Subcutaneous adipose tissue (tissue), 4 donors: ENCODE measurements around the gene OR6K3. TPM values are rescaled to one million over a fixed set of nuclear protein-coding genes. Genes with fewer than 3 reads are reported as not detected.

Experiments used
- total RNA-seq, 4 donors: library from RNA; depleted of rRNA; stranded (reverse); fragments of >200 nt; gene quantifications; one replicate each; pipeline ENCODE4 v1.1.0, GENCODE V29; 2016
- TF ChIP-seq, protein P1 (sequence below): fragments of 450-650 bp; IDR thresholded peaks from one replicate; pipeline ENCODE4 v1.5.1; 2016; ENCODE audit warnings: low read depth, mild to moderate bottlenecking, control low read depth, antibody characterized with exemption, moderate library complexity

Gene OR6K3
- total RNA-seq, 4 donors from 2014 or later: not detected

DNA sequence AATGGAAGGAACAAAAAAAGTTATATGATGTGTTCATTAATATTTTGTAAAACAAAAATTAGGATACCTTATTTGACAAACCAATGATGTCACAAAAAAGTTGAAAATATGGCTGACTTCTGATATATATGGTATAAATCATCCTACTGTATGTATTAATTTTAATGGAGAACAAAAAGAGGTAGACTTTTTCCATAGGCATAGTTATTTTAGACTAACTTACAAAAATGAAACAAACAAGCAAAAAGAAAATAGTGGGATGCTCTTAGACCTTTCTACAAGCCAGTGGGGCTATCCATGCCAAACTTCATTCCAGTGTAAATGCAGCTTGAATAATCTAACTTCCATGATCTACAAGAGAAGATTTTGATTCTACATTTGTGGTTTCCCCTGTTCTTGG, 33.5 kb downstream of the OR6K3 start:
- TF ChIP-seq, protein P1, sequence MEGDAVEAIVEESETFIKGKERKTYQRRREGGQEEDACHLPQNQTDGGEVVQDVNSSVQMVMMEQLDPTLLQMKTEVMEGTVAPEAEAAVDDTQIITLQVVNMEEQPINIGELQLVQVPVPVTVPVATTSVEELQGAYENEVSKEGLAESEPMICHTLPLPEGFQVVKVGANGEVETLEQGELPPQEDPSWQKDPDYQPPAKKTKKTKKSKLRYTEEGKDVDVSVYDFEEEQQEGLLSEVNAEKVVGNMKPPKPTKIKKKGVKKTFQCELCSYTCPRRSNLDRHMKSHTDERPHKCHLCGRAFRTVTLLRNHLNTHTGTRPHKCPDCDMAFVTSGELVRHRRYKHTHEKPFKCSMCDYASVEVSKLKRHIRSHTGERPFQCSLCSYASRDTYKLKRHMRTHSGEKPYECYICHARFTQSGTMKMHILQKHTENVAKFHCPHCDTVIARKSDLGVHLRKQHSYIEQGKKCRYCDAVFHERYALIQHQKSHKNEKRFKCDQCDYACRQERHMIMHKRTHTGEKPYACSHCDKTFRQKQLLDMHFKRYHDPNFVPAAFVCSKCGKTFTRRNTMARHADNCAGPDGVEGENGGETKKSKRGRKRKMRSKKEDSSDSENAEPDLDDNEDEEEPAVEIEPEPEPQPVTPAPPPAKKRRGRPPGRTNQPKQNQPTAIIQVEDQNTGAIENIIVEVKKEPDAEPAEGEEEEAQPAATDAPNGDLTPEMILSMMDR: no peak

DNA sequence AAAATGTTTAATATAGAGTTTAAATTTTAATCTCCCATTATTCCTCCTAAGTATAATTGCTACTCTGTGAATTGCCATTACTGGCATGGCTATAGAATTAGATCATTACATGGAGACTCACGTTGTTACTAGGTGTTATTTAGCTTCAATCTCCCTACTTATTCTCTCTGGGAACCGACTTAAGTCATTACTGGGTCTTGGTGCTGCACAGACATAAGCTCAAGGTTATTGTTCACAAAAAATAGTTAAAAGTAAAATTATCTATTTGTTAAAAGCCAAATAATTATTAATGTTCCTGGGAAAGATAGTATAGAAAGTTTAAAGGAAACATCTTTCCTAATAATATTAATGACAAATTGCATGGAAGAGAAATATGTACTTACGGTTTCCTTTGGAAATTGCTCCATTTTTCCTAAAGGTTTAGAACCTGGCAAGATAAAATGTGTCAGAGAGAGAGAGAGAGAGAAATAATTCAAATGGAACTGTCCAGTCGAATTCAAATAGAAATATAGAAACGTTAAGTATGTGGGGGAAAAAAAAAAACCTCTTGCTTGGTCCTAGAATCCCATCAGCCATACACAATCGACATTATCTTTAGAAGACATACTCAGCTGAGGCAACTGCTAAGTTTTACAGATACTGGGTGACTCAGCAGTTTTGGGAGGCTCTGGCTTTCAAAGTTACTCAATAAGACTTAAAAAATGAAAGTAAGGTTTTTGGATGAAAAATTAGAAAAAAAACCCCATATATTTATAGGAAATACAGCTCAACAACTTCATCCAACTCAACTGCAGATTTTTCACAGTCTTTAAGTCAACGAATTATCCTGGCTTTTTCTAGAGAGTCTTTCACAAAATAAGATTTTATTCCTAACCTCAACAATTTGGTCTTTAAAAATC, 34.2 kb downstream of the OR6K3 start, which contains the start of gene SPTA1:
Gene SPTA1 (minus strand): TSS at position 605 of the 899 bp plus-strand sequence. CDS start 198 bp downstream, at position 407.
- TF ChIP-seq, protein P1: no peak

DNA sequence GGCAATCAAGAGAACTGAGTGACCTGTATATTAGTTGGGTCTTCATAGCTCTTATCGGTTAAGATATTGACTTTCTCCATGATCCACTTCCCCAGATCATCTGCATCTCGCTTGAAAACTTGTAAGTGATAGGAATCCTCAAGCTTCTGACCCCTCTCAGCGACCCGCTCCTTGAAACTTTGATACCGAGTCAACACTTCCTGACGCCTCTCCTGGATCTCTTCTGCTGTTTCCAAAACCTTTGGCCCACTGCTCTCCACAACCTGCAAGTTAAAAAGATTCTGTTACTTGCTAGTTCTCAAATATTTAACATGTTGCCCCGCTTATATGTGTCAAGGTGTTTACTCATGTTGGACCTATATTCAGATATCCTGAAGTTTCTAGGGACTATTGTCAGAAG, 35.4 kb downstream of the OR6K3 start:
- TF ChIP-seq, protein P1: no peak

DNA sequence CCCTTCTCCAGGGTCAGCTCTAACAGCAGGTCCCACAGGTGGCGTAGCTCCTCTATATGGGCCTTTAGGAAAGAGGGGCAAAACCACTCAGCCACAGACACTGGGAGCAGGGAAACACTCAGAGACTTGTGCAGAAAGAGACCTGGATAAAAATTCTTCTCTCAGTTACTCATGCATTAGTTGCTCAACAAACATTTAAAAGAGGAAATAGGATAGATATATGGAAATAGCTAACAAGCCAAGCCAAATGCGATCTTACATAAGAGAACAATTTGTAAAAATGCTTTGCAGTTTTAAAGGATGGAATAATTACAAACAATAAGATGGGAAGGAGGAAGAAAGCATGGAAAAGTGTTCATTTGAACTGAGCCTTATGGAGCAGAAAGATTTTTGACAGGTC, 38.9 kb downstream of the OR6K3 start:
- TF ChIP-seq, protein P1: no peak

DNA sequence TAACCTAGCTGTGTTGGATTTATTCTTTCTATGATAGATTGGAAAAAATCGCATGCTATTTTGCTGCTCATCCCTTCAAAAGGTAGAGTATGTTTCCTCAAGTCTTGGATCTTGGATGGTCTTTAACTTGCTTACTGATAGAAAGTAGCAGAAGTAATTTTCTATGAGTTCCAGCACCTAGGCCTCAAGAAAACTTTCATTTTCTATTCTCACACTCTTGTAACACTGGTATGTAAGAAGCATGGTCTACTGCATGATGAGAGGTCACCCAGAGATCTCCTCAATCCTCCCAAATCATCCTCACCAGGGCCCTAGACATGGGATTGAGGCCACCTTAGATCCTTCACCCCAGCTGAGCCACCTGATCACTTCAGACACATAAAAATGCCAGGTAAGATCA, 41.2 kb downstream of the OR6K3 start:
- TF ChIP-seq, protein P1: no peak

DNA sequence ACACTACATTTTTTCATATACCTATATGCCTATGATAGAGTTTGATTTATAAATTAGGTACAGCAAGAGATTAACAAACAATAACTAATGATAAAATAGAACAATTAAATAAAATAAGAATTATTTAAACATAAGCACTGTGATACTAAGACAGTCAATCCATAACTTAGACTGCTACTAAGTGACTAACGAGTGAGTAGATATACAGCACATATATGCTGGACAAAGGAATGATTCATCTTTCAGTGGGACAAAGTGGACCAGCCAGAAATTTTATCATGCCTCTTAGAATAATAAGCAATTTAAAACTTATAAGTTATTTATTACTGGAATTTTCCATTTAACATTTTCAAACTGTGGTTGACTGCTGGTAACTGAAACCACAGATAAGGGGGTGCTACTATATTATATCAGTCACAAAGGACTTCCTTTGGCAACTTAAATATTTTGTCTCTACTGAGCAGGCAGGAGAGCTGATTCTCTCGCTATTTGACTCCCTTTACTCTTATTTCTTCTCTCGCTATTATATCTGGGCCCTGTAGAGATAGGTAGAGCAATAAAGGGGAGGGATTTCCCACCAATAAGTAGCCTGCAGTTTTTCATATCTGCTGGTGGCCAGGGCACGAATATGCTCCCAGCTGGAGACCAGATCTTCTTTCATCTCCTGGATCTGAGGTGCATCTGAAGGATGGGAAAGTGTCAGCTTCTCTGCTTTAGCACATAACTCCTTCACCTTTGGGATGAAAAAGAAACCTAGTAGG, 44.8 kb downstream of the OR6K3 start:
- TF ChIP-seq, protein P1: no peak

DNA sequence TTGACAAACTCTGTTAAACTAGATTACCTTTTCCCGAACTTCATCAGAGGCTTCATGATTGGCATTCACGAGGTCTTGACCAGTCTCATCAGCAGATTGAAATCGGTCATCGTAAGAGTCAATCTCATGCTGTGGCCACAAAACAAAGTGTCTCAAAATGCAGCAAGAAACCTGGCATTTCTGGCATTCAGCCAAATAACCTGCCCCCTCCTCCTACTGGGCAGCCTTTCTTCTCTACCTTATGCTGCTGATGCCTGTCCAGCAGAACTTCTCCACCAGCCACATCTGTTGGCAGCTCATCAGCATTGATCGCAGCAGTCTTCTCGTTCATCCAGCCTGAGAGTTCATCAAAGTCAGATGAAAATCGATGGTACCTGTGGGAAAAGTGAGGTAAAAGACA, 46.2 kb downstream of the OR6K3 start:
- TF ChIP-seq, protein P1: no peak
